IPS DF 4.7 (cell line): Measurements from ENCODE around the gene INMT.

Experiments used
- DNase-seq: peaks from one replicate; pipeline ENCODE4 v3.0.0-alpha.2; 2013; ENCODE audit warnings: low spot score; ENCODE audit errors: extremely low read depth

The INMT gene

DNA sequence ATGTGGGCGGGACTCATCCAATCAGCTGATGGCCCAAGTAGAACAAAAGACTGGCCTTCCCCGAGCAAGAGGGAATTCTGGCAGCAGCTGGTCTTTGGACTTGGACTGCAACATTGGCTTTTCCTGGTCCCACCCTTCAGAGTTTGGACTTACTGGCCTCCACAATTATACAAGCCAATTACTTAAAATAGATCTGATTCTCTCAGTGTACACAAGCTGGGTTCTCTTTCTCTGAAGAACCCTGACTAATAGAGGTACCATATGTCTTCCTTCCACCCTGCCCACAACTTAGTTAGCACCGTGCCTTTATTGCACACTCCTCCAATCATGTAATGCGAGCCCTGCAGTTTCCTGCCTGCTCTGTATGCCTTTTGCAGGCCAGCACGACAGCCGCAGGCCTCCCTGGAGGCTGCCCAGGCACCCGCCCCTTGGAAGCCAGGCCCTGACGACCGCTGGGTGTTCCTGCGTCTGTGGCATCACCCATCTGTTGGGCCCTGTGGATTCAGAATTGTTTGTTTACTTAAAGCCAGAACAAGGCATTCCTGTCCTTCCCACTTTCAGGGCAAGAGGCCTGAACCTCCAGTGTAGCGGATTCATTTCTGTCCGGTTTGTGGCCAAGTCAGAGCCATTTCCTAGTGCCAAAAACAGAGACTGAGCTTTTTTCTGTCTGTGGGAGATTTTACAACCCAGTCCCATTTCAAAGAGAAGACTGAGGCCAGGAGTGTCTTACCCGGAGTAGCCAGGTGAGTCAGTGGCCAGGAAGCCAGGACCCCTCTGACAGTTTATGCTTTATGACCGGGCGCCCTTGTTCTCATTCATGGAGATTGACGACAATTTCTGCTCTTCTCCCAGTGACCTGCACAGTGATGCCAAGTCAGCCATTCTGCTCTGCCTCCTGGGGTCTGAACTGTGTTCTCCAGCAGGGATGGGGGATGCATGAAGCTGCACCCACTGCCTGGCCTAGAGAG lies 968 bp upstream of the INMT start:
- no peak for DNase-seq

DNA sequence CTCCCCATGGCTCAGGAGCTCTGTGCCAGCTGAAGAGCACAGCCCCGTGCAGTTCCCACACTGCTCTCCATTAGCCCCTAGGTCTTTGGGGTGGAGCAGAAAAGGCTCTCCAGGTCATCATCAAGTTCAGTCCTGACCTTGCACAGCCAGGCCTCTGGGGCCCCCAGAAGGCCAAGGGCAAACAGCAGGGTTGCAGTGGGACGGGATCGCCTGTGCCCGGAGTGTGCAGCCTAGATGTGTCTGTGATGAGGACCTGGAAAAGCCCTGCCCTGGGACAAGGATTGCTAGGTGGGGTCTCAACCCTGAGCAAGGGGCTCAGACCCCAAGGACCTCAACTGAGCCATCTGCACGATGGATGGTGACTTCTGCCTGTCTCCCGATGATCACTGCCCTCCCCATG lies 549 bp downstream of the INMT start:
- no peak for DNase-seq

DNA sequence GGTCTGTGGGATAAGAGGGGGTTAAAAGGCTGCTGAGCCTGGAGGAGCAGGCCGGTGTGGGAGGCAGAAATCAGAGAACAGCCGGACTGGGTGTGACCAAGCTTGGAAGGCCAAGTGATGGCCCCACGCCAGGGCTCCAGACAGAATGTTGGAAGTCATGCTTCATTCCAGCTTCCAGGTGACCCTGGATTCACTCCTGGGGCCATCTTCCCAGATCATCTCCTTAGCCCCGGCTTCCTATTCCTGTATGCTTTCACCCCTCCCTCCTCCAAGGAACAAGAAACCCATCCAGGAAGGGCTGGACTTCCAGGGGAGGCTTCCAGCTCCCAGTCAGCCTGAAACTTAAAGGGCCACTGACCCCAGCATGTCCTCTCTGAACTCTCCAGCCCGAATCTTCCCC lies 1.0 kb downstream of the INMT start:
- no peak for DNase-seq

DNA sequence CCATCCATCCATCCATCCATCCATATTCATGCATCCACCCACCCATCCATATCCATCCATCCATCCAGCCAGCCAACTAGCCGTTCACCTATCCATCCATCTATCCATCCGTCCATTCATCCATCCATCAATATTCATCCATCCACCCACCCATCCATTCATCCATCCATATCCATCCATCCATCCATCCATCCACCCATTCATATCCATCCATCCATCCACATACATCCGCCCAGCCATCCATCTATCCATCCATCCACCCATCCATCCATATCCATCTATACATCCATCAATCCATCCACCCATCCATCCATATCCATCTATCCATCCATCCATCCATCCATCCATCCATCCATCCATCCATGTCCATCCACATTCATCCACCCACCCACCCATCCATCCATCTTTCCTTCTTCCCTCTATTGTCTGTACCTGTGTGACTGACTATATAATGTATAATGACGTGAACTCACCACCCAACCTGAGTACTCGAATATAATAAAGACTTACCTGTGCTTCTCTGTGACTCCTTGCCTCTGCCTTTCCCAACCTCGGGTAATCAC lies 2.5 kb downstream of the INMT start:
- no peak for DNase-seq

DNA sequence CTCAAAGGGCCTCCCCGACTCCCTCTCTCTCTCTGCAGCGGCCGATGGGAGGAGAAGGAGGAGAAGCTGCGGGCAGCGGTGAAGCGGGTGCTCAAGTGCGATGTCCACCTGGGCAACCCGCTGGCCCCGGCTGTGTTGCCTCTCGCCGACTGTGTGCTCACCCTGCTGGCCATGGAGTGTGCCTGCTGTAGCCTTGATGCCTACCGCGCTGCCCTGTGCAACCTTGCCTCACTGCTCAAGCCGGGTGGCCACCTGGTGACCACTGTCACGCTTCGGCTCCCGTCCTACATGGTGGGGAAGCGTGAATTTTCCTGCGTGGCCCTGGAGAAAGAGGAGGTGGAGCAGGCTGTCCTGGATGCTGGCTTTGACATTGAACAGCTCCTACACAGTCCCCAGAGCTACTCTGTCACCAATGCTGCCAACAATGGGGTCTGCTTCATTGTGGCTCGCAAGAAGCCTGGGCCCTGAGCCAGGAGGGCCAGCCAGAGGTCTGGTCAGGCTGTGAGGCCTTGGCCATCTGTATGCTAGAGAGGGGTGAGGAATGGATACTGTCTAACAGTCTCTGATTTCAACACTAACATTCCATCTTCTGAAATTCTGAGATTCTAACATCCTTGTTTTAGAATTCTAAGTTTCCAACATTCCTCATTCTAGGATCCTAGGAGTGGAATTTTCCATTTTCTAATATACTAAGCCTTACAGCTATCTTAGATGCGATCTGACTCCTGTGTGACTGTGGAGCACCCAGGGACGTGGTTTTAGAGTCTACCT lies 3.6 kb downstream of the INMT start:
- DNase-seq, result no peak

DNA sequence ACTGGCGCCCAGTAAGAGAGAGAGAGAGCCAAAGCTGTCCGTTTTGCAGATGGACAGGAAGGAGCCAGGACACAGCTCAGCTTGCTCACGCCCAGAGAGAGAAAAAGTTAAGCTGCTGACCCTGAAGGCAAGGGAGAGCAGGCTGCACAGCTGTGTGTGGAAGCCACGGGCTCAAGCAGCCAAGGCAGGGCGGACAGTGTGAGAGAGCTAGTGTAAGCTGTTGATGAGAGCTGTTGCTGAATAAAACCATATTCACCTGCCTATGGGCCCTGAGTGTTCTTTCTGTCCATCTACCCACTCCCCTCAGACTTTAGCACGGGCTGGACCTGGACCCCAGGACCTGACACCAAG lies 5.4 kb downstream of the INMT start:
- no peak for DNase-seq

DNA sequence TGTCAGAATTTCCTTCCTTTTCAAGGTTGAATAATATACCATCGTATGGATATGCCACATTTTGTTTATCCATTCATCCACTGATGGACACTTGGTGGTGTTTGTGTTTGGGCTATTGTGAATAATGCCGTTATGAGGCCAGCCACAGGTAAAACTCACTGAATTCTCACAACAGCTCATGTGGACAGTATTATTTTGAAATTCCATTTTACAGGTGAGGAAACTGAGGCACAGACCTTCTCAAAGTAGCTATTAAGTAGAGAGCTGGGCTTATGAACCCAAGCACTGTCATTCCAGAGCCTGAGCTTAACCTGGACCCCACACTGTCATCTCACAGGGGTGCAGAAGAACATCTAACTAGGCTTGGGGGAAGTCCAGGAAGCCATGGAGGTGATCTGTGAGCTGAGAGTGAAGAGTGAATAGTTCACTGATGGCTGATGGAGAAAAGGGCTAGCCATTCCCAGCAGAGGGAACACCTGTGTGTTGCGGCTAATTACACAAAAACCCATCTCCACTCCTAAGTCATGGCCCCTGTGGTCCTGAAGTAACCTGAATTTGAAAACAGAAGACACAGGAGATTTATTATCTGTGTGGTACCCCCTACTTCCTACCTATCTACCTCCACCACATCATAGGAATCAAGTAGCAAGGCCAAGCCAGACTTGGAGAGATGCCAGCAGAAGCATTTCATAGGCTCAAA lies 8.7 kb downstream of the INMT start:
- no peak for DNase-seq

DNA sequence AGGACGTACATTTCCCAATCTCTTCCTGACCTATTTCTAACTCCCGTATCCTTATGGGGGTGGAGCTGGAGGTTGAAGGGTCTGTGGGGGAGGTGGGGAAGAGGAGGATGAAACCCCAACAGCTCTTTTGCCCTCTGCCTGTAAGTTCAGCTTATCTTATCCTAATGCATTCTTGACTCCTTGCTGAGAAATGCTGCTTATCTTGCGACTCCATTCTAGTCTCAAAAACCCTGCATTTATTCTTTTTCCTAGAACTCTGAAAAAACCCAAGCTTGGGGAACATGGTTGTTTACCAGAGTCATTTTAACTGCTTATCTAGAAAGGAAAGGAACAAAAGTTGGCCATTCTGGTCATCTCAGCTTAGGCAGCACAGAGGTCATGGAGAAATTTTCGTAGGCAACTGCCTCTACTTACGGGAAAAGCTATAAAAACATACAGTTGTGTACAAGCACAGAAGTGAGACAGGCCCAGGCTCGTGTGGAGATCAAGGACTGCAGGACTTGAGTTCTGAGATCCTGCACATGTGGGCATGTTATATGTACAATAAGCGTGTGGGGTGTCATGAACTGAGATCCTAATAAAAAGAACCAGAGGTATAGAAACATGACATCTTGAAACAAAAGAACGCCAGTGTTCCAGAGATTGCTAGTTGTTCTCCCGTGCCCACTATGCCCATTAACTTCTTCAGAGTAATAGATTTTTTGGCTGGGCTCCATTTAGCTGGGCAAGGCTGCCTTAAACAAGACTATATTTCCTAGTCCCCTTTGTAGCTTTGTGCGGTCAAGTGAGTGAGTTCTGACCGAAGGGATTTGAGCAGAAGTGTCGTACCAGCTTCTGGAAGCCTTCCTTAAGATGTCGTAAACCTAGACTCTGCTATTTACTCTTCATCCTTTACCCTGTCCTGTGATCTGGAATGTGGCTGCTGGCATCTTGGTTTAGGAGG lies 9.6 kb downstream of the INMT start:
- DNase-seq, result no peak

DNA sequence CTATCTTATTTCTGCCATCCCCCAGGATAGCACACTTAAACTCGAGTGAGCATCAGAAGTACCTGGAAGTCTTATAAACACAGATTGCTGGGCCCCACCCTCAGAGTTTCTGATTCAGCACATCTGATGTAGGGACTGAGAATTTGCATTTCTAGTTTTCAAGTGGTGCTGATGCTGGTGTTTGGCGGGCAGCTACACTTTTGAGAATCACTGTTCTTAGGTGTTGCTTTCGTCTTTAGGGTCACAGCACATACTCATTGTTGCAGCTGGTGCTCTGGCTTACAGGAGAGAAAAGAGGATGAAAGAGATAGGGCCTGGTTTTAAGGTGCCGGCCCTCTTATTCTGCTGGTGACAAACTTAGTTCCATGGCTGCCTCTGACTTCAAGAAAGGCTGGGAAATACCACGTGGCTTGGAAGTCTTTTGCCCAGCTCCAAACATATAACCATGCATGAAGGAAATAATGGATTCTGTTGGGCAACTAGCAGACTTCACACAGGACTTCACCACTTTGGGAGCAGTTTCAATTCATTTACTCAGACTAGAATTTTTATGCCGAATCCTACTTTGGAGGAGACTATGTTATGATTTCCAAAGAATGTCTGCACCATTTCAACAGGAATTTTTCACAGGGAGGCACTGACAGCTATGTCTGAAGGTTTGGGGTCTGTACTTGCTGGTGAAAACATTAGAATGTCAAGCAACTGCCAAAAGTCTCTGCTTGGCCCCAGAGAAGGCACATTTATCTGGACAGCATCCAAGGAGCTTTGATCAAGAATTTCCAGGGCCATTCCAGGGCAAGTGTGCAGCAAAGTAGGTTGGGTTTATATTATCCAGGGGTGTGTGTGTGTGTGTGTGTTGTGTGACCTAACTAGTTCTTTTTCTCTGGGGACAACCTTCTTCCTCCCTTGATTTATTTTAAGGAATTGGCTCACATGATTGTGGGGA lies 12.4 kb downstream of the INMT start:
- no peak for DNase-seq

DNA sequence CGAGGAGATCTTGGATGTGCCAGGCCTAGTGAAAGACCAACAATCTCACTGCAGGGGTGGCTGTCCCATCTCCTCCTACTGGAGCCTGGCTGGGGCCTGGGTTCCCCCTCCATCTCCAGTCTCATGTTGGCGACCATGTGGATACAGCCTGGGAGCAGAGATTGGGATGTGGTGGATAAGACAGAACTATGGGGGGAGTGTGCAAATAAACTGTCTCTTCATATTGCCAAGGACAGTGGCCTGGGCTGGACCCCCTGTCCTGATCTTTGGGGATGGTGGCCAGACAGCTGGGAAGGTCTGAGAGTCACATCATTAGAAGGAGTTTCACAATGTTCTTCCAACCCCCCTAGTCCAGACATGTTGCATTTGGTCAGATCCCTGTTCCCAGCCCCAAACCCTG lies 13.5 kb downstream of the INMT start:
- DNase-seq, result no peak

DNA sequence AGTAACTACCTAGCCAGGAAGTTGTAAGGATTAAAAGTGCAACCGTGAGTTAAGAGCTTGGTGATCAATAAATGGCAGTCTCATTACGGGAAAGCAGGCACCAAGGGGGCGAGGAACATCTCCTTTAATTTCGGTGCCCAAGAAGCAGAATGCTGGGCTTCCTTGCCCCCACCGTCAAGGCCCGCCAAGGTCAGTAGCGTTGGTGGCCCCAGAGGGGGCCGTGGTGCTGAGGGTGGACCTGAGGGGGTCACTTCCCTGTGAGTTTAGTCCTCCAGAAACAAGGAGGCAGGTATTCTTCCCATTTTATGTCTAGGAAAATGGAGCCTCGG lies 18.9 kb downstream of the INMT start:
- no peak for DNase-seq

DNA sequence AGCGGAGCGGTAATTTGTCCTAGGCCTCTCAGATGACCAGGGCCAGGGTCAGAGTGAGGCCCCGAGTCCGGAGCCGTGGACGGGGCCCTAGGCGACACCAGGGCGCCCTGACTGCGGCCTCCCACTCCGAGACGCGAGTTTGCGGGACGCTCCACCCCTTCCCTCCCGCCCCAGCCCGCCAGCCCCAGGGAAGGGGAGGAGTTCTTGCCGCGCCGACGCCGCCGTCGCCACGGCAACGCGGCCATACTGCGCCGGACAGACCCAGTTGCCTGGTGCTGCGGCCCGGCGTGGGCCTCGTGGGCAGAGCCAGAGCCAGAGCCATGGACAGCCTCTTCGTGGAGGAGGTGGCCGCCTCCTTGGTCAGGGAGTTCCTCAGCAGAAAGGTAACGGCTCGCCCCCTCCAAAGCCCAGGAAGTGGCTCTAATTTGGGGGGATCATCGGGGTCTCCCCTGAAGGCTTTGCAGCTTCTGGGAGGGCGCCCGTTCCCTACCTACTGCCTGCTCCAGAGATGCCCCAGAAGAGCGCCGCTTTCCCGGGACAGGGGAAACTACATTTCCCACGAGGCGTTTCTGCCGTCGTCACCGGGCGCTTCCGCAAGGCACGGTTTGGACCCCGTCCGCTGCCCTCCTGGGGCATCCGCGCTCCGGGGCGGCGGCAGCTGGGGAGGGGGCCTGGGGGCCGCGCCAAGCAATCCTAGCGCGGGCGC lies 19.4 kb downstream of the INMT start, which contains the start of gene MINDY4:
MINDY4 (plus strand) TSS at position 244 of the 706 bp plus-strand sequence; CDS start at position 321, 77 bp downstream.
- peak; percentile 46 for DNase-seq

DNA sequence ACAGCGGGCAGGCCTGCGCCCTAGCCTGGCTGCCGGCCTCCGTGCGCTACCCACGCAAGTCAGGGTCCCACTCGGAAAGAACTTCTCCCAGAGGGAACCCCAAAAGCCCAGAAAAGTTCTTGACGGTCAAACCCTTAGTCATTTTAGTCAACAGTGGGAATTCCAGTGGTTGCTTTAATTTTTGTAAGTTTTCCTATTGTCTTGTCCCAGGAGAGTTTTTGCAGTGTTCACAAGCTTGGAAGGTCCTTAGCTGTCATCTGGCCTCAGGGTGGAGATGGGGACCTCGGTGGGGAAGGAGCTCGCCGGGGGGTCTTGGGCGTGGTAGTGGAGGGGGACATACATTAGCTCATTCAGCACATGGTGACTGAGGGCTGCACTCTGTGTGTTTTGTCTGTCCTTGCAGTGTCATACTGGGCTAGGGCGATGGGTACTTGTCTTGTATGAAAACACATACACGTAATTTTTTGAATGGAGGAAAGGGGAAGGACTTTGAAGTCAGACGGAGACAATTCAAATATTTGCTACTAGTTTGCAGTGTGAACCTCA lies 20.0 kb downstream of the INMT start:
- DNase-seq, result no peak

DNA sequence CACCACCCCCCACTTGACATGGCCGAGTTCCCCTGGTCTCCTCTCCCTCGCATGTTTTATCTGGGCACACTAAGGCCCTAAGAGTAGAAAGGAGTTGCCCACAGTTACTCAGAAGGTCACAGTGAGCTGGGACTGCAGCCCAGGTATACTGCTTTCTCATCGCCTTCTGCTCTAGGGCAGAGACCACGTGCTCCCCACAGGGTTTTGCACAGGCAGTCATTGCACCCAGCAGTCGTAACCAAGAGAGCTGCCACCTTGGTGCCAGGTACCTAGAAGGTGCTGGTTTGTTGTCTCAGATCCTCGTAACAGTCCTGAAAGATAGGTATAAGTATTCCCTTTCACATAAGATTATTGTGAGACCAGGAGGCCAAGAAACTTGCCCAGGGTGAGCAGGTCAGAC lies 21.0 kb downstream of the INMT start:
- DNase-seq, result no peak

DNA sequence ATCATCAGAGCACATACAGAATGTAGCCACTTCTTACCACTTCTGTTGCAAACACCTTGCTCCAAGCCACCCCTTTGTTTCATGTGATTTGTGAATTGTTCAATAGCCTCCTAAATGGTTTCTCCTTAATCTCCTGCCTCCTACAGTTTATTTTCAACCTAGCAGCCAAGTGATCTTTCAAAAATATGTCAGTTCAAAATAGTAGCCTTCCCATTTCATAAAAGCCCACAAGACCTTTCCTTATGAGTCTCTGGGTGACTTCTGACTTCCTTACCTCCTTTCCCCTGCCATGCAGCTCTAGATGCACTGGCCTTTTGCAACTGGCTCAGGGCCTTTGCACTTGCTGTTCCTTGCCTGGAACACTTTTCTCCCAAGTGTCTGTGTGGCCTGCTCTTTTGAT lies 24.1 kb downstream of the INMT start:
- no peak for DNase-seq

DNA sequence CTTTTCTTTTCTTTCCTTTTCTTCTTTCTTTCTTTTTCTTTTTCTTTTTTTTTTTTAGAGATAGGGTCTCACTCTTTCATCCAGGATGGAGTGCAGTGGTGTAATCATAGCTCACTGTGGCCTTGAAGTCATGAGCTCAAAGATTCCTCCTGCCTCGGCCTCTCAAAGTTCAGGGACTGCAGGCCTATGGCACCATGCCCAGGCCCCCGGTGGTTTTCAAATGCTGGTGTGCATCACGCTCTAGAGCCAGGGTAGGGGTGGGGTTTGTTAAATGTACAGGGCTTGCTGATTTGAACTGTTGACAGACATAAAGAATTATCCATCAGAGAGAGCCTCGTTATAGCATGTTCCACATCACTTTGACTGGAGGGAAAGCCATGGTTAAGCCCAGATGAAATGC lies 25.0 kb downstream of the INMT start:
- no peak for DNase-seq

DNA sequence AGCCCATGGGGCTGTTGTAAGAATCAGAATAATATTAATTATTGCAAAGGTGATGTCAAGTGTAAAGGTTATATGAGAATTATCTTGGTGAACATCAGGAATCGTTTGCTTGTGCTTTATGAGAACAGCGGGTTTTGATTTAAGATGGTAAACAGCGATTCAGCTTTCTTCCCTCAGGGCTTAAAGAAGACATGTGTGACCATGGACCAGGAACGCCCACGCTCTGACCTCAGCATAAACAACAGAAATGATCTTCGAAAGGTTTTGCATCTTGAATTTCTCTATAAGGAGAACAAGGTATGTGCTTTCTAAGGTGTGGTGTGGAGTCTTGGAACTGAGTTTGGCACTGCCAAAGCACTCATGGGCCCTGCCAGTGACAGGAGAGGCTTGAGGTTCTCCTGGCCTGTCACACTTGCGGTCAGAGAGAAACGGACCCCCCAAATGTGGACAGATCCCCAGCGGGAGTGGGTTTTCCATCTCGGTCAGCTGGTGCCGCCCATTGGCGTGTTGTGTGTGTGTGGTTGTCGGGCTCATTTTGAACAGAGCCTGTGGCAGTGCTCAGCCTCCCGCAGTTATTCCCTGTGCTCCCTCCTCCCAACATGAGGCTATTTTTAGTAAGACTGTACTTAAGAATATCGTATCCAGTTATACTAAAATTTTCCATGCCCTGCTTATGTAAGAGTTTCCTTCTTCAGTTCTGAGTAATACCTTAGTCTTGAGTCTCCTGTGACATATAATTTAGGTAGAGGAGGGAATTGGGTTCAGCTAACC lies 26.5 kb downstream of the INMT start:
- DNase-seq, result no peak

DNA sequence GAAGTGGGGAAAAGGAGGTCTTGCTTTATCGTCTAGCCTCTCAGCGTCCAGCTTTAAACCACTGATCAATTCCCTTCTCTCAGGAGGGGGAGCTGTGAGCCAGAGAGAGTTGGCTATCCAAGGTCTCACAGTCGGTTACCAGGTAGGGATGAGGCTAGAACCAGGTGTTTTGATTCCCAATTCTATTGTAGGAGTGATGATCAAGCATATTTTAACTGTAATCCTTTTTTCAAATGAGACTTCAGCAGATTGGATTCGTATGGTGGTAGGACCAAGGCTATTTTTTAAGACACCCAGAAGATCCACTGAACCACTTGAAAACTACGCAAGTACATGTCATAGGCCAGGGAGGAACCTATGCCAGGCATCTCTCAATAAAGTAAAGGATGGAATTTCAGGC lies 27.6 kb downstream of the INMT start:
- DNase-seq, result no peak
